GM23338 (cell line): ENCODE results near the gene PARVB. TPM values are rescaled to one million over a fixed set of nuclear protein-coding genes. Genes with fewer than 3 reads are reported as not detected.

Source experiments
- ATAC-seq: fragments of 200-7000 bp; cut with Tn5 transposase; 3 replicates; pipeline ENCODE4 v1.9.1; 2020
- DNase-seq: peaks from one replicate; pipeline ENCODE4 v3.0.0-alpha.2; 2015; ENCODE audit warnings: low spot score
- H2AFZ ChIP-seq: fragments of 200-600 bp; sonication (generic); 2 replicates; pipeline ENCODE4 v1.8.0; 2016; ENCODE audit warnings: antibody characterized with exemption, mild to moderate bottlenecking, moderate library complexity
- H3F3A ChIP-seq: fragments of 200-600 bp; sonication (generic); replicated peaks from 2 replicates; pipeline ENCODE4 v1.8.0; 2017; ENCODE audit warnings: antibody characterized with exemption, mixed run types, low read depth
- H3K27ac ChIP-seq: fragments of 200-600 bp; sonication (generic); 2 replicates; pipeline ENCODE4 v1.6.1; 2016; ENCODE audit warnings: low read depth
- H3K27me3 ChIP-seq: fragments of 200-600 bp; sonication (generic); 2 replicates; pipeline ENCODE4 v1.8.0; 2016; ENCODE audit warnings: mild to moderate bottlenecking, mixed run types, moderate library complexity; ENCODE audit not compliant: insufficient read depth
- H3K36me3 ChIP-seq: fragments of 200-600 bp; sonication (generic); 2 replicates; pipeline ENCODE4 v1.8.0; 2016; ENCODE audit warnings: mild to moderate bottlenecking; ENCODE audit not compliant: insufficient read depth
- H3K4me1 ChIP-seq: fragments of 200-600 bp; sonication (generic); 2 replicates; pipeline ENCODE4 v1.8.0; 2016; ENCODE audit warnings: mild to moderate bottlenecking, moderate library complexity; ENCODE audit not compliant: insufficient read depth
- H3K4me2 ChIP-seq: fragments of 200-600 bp; sonication (generic); 2 replicates; pipeline ENCODE4 v1.7.1; 2017; ENCODE audit warnings: mixed run types
- H3K4me3 ChIP-seq: fragments of 200-600 bp; sonication (generic); 2 replicates; pipeline ENCODE4 v1.6.1; 2016; ENCODE audit warnings: mixed run types
- H3K79me2 ChIP-seq: fragments of 200-600 bp; sonication (generic); replicated peaks from 2 replicates; pipeline ENCODE4 v1.8.0; 2017; ENCODE audit warnings: mild to moderate bottlenecking; ENCODE audit not compliant: insufficient read depth
- H3K9me2 ChIP-seq: fragments of 200-600 bp; sonication (generic); 2 replicates; pipeline ENCODE4 v1.8.0; 2017; ENCODE audit not compliant: insufficient read depth
- H4K20me1 ChIP-seq: fragments of 200-600 bp; sonication (generic); replicated peaks from 2 replicates; pipeline ENCODE4 v1.8.0; 2017; ENCODE audit warnings: mild to moderate bottlenecking; ENCODE audit not compliant: insufficient read depth
- H3K27ac Mint-ChIP-seq: 2 replicates; pipeline ENCODE4 v1.8.0; 2020; ENCODE audit warnings: inconsistent platforms, mild to moderate bottlenecking, moderate library complexity, mixed read lengths
- H3K27me3 Mint-ChIP-seq: 3 replicates; pipeline ENCODE4 v1.8.0; 2022; ENCODE audit warnings: low read depth, mild to moderate bottlenecking, moderate library complexity, mixed read lengths, inconsistent platforms; ENCODE audit not compliant: insufficient read depth, poor library complexity
- H3K36me3 Mint-ChIP-seq: 3 replicates; pipeline ENCODE4 v1.8.0; 2021; ENCODE audit warnings: low read depth, mild to moderate bottlenecking, inconsistent platforms, moderate library complexity, mixed read lengths
- H3K4me1 Mint-ChIP-seq: 3 replicates; pipeline ENCODE4 v1.8.0; 2020; ENCODE audit warnings: mild to moderate bottlenecking, inconsistent platforms, mixed read lengths
- H3K4me3 Mint-ChIP-seq: 3 replicates; pipeline ENCODE4 v1.8.0; 2021; ENCODE audit warnings: moderate library complexity, mild to moderate bottlenecking, inconsistent platforms, mixed read lengths
- H3K9me3 Mint-ChIP-seq: 3 replicates; pipeline ENCODE4 v1.8.0; 2020; ENCODE audit warnings: moderate library complexity, mild to moderate bottlenecking, inconsistent platforms, mixed read lengths
- CREB1 ChIP-seq: fragments of 250-450 bp; sonication (Bioruptor Pico); IDR thresholded peaks from 2 replicates; pipeline ENCODE4 v1.5.0; 2020; ENCODE audit warnings: low read depth, mild to moderate bottlenecking, moderate library complexity
- POLR2AphosphoS5 ChIP-seq: IDR thresholded peaks from 2 replicates; pipeline ENCODE4 v1.6.1; 2016; ENCODE audit warnings: antibody characterized with exemption, low read depth
- STAT1 ChIP-seq: IDR thresholded peaks from one replicate; pipeline ENCODE4 v1.6.1; 2016; ENCODE audit warnings: antibody characterized with exemption; ENCODE audit not compliant: unreplicated experiment
- ZNF331 ChIP-seq: fragments of 250-450 bp; sonication (Bioruptor Pico); IDR thresholded peaks from 2 replicates; pipeline ENCODE4 v1.5.0; 2020; ENCODE audit warnings: low read depth, mild to moderate bottlenecking, moderate library complexity
- polyA plus RNA-seq: library from polyadenylated mRNA; unstranded; fragments of >200 nt; fragmentation: Nextera tagmentation; extraction: Ambion mirVana; gene quantifications from 2 replicates; pipeline ENCODE4 v1.2.1, GENCODE V29; 2016
- total RNA-seq: library from RNA; depleted of rRNA; stranded (reverse); fragments of >200 nt; shearing (Covaris generic); gene quantifications from 2 replicates; pipeline ENCODE4 v1.2.3, GENCODE V29; 2014
- TF ChIP-seq, protein P1 (sequence below): IDR thresholded peaks from 2 replicates; pipeline ENCODE4 v1.6.1; 2016; ENCODE audit warnings: antibody characterized with exemption
- TF ChIP-seq, protein P2 (sequence below): IDR thresholded peaks from one replicate; pipeline ENCODE4 v1.6.1; 2018; ENCODE audit warnings: antibody characterized with exemption; ENCODE audit not compliant: unreplicated experiment
- TF ChIP-seq, protein P3 (sequence below), 2 experiments: fragments of 200-600 bp in 1 of 2; sonication (generic) in 1 of 2; conservative IDR thresholded peaks; 2 replicates each; pipeline versions ENCODE4 v1.5.1 to v1.6.1; 2016 to 2017; ENCODE audit warnings: antibody characterized with exemption in 2 of 2, low read depth in 2 of 2, mild to moderate bottlenecking in 2 of 2, moderate library complexity in 1 of 2

PARVB gene
- total and polyA plus RNA-seq, 2 experiments from 2014 or later = 4.3 to 7.7 TPM

DNA sequence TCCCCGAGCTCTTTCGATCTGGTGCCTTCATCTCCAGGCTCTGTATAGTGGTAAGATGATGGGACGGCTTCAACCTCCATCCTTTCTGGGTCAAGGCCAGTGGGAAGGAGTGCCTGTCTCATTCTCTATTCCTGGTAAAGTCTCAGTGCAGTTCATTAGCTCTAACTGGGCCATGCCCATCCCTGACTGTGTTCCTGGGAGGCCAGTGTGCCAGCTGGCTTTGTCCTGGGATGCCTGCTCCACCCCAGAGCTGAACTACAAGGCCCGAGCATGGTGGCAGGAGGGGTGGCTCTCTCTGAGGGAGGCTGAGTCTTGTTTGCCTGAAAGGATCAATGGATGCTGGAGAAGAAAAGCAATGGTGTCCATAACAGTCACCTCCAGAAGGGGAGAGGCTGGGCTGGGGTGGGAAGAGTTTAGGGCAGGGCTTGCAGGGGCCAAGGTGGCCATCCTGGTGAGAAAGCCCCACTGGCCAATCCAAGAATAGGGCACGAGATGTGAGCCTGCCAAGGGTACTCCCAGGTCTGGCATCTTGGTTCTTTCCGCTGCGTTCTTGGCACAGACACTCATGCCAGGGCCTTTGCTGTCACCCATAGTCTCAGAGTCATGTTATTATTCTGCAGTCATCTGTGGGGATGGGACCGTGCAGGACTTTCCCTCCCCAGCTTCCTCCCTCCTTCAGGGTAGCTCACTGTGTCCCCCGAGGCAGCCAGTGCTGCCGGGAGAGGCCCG, 60.1 kb downstream of the PARVB start (continued):
- TF ChIP-seq POLR2AphosphoS5 (no peak), STAT1 (no peak), ZNF331 (CRISPR knock-in tag) (no peak), CREB1 (CRISPR knock-in tag) (no peak)
- TF ChIP-seq, protein P1, sequence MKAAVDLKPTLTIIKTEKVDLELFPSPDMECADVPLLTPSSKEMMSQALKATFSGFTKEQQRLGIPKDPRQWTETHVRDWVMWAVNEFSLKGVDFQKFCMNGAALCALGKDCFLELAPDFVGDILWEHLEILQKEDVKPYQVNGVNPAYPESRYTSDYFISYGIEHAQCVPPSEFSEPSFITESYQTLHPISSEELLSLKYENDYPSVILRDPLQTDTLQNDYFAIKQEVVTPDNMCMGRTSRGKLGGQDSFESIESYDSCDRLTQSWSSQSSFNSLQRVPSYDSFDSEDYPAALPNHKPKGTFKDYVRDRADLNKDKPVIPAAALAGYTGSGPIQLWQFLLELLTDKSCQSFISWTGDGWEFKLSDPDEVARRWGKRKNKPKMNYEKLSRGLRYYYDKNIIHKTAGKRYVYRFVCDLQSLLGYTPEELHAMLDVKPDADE = no peak
- TF ChIP-seq, protein P2, sequence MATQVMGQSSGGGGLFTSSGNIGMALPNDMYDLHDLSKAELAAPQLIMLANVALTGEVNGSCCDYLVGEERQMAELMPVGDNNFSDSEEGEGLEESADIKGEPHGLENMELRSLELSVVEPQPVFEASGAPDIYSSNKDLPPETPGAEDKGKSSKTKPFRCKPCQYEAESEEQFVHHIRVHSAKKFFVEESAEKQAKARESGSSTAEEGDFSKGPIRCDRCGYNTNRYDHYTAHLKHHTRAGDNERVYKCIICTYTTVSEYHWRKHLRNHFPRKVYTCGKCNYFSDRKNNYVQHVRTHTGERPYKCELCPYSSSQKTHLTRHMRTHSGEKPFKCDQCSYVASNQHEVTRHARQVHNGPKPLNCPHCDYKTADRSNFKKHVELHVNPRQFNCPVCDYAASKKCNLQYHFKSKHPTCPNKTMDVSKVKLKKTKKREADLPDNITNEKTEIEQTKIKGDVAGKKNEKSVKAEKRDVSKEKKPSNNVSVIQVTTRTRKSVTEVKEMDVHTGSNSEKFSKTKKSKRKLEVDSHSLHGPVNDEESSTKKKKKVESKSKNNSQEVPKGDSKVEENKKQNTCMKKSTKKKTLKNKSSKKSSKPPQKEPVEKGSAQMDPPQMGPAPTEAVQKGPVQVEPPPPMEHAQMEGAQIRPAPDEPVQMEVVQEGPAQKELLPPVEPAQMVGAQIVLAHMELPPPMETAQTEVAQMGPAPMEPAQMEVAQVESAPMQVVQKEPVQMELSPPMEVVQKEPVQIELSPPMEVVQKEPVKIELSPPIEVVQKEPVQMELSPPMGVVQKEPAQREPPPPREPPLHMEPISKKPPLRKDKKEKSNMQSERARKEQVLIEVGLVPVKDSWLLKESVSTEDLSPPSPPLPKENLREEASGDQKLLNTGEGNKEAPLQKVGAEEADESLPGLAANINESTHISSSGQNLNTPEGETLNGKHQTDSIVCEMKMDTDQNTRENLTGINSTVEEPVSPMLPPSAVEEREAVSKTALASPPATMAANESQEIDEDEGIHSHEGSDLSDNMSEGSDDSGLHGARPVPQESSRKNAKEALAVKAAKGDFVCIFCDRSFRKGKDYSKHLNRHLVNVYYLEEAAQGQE = no peak

DNA sequence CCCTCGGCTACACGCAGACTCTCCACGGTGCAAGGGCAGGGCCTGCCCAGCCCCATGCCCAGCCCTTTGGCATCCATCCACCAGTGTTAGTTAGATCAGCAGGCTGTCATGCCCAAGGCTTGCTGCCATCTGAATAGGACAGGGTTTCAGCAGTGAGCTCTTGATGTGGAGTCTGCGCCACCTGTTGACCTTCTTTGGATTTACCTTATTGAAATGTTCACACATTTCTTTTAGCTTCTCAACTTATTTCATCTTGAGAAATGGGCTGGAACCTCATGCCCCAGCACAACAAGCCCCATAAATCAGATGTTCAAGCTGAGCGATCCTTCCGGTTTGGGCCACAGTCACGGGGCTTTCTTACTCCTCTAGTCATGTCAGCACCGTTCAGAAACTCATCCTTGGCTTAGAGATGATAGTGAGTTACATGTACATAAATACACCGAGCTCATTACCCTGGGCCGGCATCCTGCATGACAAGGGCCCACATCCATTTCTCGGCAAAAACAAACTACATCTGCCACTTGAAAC, 61.7 kb downstream of the PARVB start:
- Mint-ChIP-seq H3K27me3 (peaks cover 2% of the 10 kb centered on the region), H3K36me3 (no peaks in the 10 kb centered on the region; the same call in 1 of the 3 replicates), H3K27ac (no peak overlapping the region), H3K9me3 (no peaks in the 10 kb centered on the region; the same call in 2 of the 3 replicates), H3K4me3 (no peak overlapping the region), H3K4me1 (peaks cover 20% of the 10 kb centered on the region)
- peaks cover 10% of the 10 kb centered on the region for H3K4me1 ChIP-seq
- H2AFZ ChIP-seq = no peak overlapping the region
- no peak overlapping the region for H3K4me3 ChIP-seq
- TF ChIP-seq, protein P3, sequence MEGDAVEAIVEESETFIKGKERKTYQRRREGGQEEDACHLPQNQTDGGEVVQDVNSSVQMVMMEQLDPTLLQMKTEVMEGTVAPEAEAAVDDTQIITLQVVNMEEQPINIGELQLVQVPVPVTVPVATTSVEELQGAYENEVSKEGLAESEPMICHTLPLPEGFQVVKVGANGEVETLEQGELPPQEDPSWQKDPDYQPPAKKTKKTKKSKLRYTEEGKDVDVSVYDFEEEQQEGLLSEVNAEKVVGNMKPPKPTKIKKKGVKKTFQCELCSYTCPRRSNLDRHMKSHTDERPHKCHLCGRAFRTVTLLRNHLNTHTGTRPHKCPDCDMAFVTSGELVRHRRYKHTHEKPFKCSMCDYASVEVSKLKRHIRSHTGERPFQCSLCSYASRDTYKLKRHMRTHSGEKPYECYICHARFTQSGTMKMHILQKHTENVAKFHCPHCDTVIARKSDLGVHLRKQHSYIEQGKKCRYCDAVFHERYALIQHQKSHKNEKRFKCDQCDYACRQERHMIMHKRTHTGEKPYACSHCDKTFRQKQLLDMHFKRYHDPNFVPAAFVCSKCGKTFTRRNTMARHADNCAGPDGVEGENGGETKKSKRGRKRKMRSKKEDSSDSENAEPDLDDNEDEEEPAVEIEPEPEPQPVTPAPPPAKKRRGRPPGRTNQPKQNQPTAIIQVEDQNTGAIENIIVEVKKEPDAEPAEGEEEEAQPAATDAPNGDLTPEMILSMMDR (conservative IDR thresholded peaks at IDR 0.05; ENCODE audit: low read depth in 2 of 2) = peak; percentile 65 to 74
- TF ChIP-seq STAT1 = no peak
- no peaks in the 10 kb centered on the region for H4K20me1 ChIP-seq
- H3K79me2 ChIP-seq = no peaks in the 10 kb centered on the region
- no peak overlapping the region for H3K27ac ChIP-seq
- ATAC-seq (peak; percentile 55), DNase-seq (peak; percentile 77)
- H3K9me2 ChIP-seq = no peaks in the 10 kb centered on the region
- no peaks in the 10 kb centered on the region for H3K27me3 ChIP-seq
- H3K36me3 ChIP-seq = no peaks in the 10 kb centered on the region
- no peak overlapping the region for H3K4me2 ChIP-seq
- H3F3A ChIP-seq = no peaks in the 10 kb centered on the region
